ENCODE data around the gene SP2.

The SP2 gene

GRCh38 chr17:47867813-47868533 lies 28.1 kb upstream of the SP2 start:
- in situ Hi-C loops (cut with HindIII; ENCODE audit: low sequenced_read_pairs), result loop anchor here (25.0 kb wide), 1 partner anchor 94 kb away; the partner anchor contains the start of genes CDK5RAP3 and PRR15L

- in situ Hi-C loops (cut with HindIII; ENCODE audit: low sequenced_read_pairs), result loop anchor here (25.0 kb wide), 1 partner anchor 93 kb away; the partner anchor contains the start of genes CDK5RAP3 and PRR15L
Measured at GRCh38 chr17:47869114-47869513, 26.9 kb upstream of the SP2 start.

GRCh38 chr17:47870056-47870455 lies 26.0 kb upstream of the SP2 start:
- in situ Hi-C loops (cut with HindIII; ENCODE audit: low sequenced_read_pairs), result loop anchor here (25.0 kb wide), 1 partner anchor 92 kb away; the partner anchor contains the start of genes CDK5RAP3 and PRR15L

GRCh38 chr17:47871048-47871447 lies 25.0 kb upstream of the SP2 start:
- in situ Hi-C loops (cut with HindIII; ENCODE audit: low sequenced_read_pairs), result loop anchor here (25.0 kb wide), 1 partner anchor 91 kb away; the partner anchor contains the start of genes CDK5RAP3 and PRR15L

GRCh38 chr17:47872019-47872650 lies 23.9 kb upstream of the SP2 start:
- in situ Hi-C loops (cut with HindIII; ENCODE audit: low sequenced_read_pairs), result loop anchor here (25.0 kb wide), 1 partner anchor 90 kb away; the partner anchor contains the start of genes CDK5RAP3 and PRR15L

GRCh38 chr17:47872651-47873161 lies 23.3 kb upstream of the SP2 start:
- in situ Hi-C loops (cut with HindIII; ENCODE audit: low sequenced_read_pairs), result loop anchor here (25.0 kb wide), 1 partner anchor 90 kb away; the partner anchor contains the start of genes CDK5RAP3 and PRR15L

- in situ Hi-C loops (cut with HindIII; ENCODE audit: low sequenced_read_pairs), result loop anchor here (25.0 kb wide), 1 partner anchor 89 kb away; the partner anchor contains the start of genes CDK5RAP3 and PRR15L
Measured at GRCh38 chr17:47873200-47874090, 22.6 kb upstream of the SP2 start.

GRCh38 chr17:47875011-47875985 lies 20.7 kb upstream of the SP2 start:
- in situ Hi-C loops (cut with HindIII; ENCODE audit: low sequenced_read_pairs), result no loop called here

- in situ Hi-C loops (cut with HindIII; ENCODE audit: low sequenced_read_pairs), result no loop called here
Measured at GRCh38 chr17:47877368-47878034, 18.5 kb upstream of the SP2 start.

GRCh38 chr17:47878203-47879027 lies 17.6 kb upstream of the SP2 start:
- in situ Hi-C loops (cut with HindIII; ENCODE audit: low sequenced_read_pairs), result no loop called here

- in situ Hi-C loops (cut with HindIII; ENCODE audit: low sequenced_read_pairs), result no loop called here
Measured at GRCh38 chr17:47879028-47879585, 16.9 kb upstream of the SP2 start.

GRCh38 chr17:47879776-47880454 lies 16.1 kb upstream of the SP2 start:
- in situ Hi-C loops (cut with HindIII; ENCODE audit: low sequenced_read_pairs), result no loop called here

- in situ Hi-C loops (cut with HindIII; ENCODE audit: low sequenced_read_pairs), result no loop called here
Measured at GRCh38 chr17:47882247-47882646, 13.8 kb upstream of the SP2 start.

- in situ Hi-C loops (cut with HindIII; ENCODE audit: low sequenced_read_pairs), result no loop called here
Measured at GRCh38 chr17:47882695-47883588, 13.1 kb upstream of the SP2 start.

GRCh38 chr17:47883589-47884426 lies 12.2 kb upstream of the SP2 start:
- in situ Hi-C loops (cut with HindIII; ENCODE audit: low sequenced_read_pairs), result no loop called here

GRCh38 chr17:47884427-47884740 lies 11.7 kb upstream of the SP2 start:
- in situ Hi-C loops (cut with HindIII; ENCODE audit: low sequenced_read_pairs), result no loop called here
